ENCODE results near the gene ACVR1B.
A peak's percentile ranks its signal among the peaks of the same experiment; 100 is the strongest.

Gene ACVR1B

DNA sequence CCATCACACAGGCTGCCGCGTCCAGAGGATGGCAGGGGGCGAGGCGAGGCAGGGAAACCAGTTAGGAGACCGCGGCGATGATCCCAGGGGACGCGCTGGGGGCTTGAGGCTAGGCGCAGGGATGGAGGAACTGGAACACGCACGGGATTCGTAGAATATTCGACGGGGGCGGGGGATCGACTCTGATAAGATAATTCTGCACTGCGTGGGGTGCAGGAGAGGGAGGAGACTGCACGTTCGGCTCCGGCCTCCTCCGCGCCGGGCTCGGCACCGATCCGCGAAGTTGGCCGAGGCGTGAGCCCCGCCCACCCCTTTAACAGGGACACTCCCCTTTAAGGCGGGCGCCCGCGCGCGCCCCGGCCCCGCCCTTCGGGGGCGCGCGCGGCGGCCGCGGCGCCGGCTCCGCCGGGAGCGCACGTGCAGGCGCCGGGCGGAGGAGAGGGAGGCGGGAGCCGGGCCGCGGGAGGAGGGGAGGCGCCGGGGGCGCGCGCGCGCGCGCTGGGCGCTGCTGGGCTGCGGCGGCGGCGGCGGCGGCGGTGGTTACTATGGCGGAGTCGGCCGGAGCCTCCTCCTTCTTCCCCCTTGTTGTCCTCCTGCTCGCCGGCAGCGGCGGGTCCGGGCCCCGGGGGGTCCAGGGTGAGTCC is at the start of gene ACVR1B:
TSS of gene ACVR1B (plus strand) at position 501 of the 644 bp plus-strand sequence. CDS start at position 546, 45 bp downstream.
- DNase-seq = peak; percentile 91

DNA sequence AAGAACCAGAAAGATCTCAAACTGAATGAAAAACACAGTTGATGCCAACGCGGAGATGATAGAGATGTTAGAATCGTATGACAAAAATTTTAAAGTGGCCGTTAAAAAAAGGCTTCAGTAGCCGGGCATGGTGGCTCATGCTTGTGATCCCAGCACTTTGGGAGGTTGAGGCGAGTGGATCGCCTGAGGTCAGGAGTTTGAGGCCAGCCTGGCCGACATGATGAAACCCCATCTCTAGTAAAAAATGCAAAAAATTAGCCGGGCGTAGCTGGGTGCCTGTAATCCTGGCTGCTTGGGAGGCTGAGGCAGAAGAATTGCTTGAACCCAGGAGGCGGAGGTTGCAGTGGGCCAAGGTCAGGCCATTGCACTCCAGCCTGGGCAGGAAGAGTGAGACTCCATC is 49.6 kb upstream of the ACVR1B start:
- DNase-seq = no peak

DNA sequence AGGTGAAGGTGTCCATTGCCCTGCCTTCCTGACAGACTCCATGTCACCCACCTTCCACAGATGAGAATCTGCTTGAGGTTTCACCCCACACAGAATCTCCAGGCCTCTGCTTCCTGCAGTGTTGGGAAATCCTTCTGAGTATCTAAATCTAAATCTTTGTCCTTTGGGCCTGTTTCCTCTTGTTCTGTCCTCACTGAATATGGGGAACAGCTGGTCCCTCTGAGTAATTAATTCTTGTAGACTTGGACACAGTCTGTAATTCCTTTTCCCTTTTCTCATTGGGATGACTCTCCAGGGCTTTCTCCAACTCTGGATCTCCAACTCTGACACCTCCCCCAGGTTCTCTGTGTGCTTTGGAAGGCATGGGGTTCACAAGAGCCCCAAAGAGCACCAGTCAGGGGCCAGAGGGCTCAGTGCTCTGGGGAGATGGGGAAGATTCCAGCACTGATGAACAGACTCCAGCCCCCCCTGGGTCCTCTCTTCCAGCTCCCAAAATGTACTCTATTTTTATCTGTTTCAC is 46.5 kb upstream of the ACVR1B start:
- no peak for DNase-seq

DNA sequence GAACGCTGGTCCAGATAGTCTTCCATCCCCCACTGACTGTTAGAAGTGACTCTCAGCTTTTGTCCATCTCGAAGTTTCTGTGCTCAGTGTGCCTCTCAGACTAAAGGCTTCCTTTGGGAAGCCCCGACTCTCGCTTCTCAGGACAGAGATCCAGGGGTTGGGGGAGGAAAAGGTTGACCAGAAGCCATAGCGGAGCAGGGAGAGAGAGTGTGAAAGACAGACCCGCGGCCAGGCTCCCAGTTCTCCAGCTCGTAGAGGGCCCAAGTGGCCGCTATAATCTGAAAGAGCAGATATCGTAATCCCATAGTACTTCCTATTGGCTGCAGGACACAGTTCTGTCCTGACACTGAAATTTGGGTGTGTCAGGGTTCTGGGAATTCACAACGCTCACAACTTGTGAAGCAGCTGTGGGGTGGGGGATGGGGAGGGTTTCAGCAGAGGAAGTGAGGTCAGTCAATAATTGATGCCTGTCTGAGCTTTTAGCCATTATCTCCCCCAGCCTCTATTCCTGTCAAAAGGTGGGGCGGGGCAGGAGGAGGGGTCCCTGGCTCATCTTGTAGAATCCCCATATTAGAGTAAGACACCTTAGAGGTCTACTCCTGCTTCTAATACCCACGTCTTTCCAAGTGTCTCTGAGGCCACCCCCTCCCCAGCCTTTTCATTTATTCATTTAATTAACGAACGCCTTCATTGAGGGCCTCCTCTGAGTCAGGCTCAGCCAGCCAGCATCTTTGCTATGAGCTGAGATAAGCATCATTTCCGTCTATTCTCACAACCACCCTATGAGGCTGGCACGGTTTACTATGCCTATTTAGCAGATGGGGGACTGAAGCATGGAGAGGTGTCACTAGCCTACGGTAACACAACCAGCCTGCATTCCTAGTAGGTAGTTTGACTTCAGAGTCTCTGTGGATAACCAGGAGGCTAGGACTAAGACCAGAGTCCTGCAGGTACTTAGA is 45.7 kb upstream of the ACVR1B start:
- DNase-seq = no peak

DNA sequence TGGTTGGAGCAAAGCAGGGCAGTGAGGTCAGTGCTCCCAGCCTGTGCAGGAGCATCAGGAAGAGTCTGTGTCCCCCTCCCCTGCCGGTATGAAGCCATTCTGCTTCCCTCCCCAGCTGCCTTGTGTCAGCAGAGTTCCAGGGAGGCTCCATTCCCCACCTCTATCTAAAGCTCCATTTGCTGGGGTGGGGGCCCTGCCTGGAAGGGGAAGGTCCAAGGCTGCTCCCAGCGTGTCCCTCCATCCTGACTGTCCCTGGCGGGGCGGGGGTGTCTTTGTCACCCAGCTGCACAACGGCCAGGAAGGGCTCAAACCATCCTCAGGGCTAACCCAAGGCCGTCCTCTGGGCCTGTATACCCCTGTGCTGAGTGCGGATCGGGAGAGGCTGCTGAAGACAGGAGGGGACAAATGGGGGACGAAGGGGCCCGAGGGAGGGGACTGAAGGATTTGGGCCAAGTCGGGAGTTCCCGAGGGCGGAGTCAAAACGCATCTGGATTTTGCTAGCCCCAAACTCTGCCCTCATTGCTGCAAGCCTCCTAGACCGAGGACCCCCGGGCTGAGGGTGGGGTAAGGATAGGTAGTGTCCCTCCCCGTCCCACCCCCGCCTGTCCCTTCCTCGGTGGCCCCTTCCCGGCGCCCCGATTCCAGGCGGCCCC is 44.9 kb upstream of the ACVR1B start:
- no peak for DNase-seq

DNA sequence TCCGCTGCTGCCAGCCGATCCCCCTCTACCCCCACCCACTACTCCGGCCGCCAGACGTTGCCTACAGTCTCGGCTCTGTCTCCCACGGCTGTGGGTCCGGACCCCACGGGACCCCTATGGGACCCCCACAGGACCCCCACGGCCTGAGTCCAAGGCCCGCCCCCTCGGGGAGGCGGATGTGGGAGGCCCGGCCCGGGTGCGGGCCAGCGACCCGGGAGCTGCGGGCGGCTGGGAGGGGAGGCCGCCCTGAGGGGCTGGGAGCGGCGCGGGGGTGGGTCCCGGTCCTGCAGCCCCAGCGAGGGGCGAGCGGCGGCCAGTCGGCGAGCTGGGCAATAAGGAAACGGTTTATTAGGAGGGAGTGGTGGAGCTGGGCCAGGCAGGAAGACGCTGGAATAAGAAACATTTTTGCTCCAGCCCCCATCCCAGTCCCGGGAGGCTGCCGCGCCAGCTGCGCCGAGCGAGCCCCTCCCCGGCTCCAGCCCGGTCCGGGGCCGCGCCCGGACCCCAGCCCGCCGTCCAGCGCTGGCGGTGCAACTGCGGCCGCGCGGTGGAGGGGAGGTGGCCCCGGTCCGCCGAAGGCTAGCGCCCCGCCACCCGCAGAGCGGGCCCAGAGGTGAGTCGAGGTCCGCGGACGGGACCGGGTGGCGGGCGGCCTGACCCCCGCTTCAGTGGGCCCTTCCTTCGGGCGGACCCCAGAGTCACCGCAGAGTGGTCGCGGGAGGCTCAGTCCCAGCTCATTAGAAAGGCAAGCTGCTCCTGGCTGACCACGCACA is 44.2 kb upstream of the ACVR1B start, which contains the start of gene ACVRL1:
TSS of gene ACVRL1 (plus strand) at position 422 of the 773 bp plus-strand sequence. CDS start 4,971 bp downstream, outside the sequence.
- no peak for DNase-seq

DNA sequence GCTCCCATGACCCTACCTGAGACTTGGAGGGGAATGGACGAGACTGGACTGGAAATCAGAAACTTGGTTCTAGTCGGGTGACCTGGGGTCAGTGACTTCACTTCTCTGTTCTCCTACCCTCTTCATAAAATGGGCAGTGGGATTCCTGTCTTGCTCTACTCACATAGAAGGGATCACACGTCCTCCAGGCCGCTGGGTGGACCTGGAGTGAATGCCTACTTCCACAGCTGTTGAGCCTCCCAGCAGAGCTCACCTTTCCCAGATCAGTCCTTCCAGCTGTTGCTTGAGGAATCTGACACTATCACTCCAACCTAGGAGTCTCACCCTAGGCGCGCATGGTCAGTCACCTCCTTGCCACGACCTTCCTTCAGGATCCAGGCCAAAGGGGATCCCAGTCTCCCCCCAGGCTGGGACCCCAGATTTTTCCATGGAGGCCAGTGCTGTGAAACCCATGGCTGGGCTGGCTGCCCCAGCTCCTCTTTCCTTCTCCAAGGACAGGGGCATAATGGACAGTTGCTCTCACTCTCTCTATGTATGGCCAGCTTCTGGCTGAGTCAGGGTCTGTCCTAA is 43.6 kb upstream of the ACVR1B start:
- no peak for DNase-seq

DNA sequence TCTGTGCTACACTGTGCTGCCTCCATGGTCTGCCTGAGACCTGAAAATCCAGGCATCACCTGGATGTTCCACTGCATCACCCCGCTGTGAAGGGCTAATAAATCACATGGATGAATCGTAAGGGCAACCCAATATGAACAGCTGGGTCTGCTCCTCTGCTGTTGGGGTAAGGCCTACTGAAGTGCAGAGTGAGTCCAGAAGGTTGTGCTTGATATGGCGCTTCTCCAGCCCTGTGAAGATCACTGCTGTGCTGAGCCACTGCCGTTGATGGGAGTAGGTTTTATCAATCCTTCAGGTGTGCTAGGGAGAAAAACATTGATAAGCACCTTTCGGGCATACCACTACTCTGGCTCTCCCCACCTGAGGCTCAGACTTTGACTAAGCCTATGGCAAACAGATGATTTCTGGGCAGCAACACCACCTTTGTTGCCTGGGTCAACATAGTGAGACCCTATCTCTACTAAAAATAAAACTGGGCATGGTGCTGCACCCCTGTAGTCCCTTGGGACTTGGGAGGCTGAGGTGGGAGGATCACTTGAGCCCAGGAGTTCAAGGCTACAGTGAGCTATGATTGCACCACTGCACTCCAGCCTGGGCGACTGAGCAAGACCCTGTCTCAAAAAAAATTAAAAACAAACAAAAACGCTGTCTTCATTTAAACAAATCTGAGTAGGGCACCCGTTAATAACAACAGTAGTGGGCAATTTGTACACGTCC is 42.5 kb upstream of the ACVR1B start:
- no peak for DNase-seq

DNA sequence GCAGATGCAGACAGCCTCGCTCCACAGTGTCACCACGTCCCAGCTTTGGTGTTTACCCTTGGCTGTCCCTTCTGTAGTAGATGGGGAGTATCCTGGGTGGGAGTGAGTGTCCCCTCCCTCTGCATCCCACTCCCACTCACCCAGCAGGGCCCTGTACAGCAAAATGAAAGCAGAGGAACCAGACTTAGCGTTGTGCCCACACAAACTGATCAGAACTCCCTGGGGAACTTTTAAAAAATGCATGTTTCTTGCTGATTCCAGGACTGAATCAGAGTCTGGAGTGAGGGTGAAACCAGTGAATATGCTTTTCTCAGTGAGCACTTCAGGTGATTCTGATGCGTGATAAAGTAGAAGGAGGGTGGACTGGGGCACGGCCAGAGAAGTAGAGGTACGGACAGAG is 41.3 kb upstream of the ACVR1B start:
- no peak for DNase-seq

DNA sequence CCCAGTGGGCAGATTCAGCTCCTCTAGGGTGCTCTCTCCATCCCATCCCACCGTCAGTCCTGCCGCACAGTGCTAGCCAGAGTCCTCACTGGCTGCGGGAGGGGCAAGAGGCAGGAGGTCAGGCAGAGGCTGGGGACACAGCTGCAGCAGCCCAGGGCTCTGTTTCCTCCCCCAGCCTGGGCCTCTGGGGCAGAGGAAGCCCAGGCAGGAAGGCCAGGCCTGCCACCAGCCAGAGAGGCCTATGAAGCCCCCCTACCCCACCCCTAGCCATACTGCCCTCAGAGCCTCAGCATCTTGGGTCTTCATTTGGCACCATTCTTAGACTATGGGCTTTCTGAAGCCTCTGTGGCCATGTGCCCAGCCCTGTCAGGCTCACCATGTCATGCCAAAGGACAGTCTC is 40.8 kb upstream of the ACVR1B start:
- DNase-seq = no peak

DNA sequence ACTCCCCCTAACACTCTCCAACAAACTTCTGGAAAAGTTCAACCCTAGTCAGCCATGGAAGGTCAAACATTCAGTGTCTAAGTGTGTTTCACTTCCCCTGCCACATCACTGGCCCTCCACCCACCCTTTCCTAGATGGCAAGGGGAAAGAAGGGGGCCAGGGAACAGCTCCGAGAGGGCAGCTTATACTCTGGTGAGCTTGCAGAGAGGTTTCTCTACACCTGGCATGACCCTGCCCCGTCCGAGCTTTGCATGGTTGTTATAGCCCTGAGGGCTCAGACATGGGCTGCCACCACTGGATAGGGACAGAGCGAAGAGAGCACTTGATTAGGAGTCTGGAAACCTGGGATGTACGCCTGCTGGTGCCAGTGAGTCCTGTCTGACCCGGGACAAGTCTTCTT is 40.2 kb upstream of the ACVR1B start:
- no peak for DNase-seq

DNA sequence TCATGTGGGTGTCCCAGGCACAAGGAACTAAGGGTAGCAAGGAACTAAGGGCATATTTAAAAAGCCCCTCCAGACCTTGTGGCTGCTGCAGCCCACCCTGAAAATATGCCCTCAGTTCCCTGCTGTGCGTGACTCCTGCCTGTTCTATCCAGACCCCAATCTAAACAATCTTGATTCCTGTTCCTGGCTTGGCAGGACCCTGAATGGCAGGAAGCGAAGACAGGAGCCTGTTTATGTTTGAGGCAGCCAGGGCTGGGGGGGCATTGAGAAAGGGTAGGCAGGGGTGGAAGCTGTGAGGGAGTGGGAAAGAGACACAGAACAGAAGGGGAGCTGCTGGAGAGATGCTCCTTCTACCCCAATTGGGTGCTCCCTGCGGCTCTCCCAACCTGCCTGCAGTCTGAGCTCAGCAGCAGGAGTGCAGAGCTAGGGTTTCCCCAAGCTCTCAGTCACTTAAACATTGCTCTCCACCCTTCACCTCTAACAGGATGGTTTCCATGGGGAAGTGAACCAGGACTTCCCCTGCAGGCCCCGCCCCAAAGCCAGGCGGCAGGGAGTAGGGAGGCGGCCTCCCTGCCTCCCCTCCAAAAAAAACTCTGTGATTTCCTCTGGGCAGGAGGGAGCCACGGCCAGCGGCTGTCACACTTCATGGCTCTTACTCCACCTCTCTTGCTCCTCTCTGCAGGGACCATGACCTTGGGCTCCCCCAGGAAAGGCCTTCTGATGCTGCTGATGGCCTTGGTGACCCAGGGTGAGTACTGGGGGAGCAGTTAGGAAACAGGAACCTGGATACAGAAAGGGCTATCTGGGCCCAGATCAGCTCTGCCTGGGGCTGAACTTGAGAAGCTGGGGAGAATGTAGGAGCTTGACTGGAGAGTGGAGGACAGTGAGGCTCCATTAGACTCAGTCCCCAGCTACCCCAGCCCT is 39.4 kb upstream of the ACVR1B start:
- no peak for DNase-seq

DNA sequence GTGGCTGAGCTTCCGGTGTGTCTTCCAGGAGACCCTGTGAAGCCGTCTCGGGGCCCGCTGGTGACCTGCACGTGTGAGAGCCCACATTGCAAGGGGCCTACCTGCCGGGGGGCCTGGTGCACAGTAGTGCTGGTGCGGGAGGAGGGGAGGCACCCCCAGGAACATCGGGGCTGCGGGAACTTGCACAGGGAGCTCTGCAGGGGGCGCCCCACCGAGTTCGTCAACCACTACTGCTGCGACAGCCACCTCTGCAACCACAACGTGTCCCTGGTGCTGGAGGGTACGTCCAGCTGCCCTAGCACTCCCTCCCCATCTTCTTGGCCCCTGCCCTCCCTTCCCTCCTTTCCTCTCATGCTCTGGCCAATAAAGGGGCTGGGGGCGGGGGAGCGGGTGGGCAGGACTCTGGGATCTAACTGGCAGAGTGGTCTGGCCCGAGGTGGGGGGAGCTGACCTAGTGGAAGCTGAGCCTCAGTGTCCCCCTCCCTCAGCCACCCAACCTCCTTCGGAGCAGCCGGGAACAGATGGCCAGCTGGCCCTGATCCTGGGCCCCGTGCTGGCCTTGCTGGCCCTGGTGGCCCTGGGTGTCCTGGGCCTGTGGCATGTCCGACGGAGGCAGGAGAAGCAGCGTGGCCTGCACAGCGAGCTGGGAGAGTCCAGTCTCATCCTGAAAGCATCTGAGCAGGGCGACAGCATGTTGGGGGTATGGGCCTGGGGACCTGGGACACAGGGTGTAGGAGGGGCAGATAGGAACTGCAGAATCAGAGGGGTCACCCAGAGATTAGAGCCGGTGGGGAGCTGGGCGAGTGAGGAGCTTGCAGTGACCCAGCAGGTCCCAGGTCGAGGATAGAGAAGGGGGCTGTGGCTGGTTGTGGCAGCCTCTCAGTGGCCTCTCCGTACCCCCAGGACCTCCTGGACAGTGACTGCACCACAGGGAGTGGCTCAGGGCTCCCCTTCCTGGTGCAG is 38.1 kb upstream of the ACVR1B start:
- no peak for DNase-seq

DNA sequence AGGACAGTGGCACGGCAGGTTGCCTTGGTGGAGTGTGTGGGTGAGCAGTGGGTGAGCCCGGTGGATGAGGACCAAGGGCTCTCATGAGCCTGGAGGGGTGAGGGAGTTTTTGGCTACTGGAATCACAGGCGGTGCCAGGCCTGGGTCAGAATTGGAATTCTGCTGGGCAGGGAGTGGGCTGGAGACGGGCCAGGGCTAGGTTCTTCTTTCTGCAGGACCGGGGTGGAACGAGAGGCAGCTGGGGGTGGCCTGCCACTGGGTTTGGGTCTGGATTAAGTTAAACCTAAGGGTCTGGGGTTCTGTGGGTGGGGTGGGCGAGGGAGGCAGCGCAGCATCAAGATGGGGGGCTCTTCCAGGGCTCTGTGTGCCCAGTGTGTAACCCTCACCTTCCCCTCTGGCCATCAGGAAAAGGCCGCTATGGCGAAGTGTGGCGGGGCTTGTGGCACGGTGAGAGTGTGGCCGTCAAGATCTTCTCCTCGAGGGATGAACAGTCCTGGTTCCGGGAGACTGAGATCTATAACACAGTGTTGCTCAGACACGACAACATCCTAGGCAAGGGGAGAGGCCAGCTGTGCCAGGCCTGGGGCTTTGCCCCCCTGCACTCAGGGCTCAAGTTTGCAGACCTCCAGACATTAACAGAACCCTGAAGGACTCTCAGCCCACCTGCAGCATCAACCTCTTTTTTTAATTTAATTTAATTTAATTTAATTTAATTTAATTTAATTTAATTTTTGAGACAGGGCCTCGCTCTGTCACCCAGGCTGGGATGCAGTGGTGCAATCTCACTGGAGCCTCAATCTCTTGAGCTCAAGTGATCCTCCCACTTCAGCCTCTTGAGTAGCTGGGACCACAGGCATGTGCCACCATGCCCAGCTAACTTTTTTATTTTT is 37.2 kb upstream of the ACVR1B start:
- no peak for DNase-seq

DNA sequence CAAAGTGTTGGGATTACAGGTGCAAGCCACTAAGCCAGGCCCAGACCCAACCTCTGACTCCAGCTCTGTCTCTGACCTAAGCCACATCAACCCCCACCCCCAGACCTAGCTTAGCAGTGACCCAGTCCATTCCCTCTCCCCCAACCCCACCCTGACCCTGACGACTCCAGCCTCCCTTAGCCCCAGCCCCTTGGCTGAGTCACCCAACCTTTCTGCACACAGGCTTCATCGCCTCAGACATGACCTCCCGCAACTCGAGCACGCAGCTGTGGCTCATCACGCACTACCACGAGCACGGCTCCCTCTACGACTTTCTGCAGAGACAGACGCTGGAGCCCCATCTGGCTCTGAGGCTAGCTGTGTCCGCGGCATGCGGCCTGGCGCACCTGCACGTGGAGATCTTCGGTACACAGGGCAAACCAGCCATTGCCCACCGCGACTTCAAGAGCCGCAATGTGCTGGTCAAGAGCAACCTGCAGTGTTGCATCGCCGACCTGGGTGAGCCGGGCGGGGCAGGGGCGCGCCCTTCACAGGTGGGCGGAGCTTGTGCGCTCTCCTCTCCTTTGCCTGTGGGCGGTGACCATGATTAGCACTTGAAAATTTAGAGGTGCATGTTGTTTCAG is 36.4 kb upstream of the ACVR1B start:
- no peak for DNase-seq

DNA sequence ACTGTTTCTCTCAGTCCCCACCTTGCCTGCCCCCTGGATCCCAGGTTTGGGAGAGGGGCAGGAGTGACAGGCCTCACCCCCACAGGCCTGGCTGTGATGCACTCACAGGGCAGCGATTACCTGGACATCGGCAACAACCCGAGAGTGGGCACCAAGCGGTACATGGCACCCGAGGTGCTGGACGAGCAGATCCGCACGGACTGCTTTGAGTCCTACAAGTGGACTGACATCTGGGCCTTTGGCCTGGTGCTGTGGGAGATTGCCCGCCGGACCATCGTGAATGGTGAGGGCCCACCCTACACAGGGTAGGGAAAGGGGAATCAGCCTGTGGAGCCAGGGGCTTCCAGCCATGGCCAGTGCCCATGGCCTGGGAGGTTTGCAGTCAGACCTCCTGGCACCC is 35.5 kb upstream of the ACVR1B start:
- DNase-seq = no peak

DNA sequence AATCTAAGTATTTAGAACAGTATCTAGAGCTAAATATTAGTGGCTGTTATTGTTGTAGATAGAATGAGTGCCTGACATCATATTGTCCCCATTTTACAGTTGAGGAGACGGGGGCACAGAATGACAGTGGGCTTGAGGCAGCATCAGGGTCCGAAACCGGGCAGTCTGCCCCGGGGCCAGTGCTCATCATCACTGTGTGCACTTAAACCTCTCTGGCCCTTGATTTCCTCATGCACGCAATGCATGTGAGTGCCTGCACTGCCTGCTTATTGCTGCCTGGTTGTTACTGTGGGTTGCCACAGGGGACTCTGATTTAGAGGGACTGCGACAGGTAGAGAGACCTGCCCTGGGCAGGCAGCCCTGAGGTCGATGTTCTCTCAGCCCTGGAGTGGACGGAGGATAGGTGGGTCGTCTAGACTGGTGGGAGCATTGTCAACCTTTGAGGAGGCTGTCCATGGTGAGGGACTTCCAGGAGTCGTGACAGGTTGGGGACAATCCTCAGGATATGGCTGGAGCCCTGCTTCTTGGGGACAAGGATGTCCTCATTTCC is 34.4 kb upstream of the ACVR1B start:
- no peak for DNase-seq

Measured in stimulated activated CD4-positive, alpha-beta T cell treated with anti-CD3 and anti-CD28 coated beads, Interleukin-1b, Interleukin-23, amount 100 ng/mL, for 48 hours (primary cell).